T-helper 2 cell treated with Interferon-gamma antibody and Interleukin-4, amounts not matched to agents 100 ng/mL and 5 ng/mL, for 36 hours (primary cell): ENCODE results near the gene NRM. TPM values are rescaled to one million over a fixed set of nuclear protein-coding genes. Genes with fewer than 3 reads are reported as not detected.

Source experiments
- intact Hi-C: fragments of 100-400 bp; cut with micrococcal nuclease; formaldehyde crosslinking; loops from one replicate; pipeline ENCODE4 v1.15.1; 2023
- total RNA-seq: library from RNA; stranded (reverse); gene quantifications from 2 replicates; pipeline ENCODE4 v1.2.3, GENCODE V29; 2022

Gene NRM
- total RNA-seq, 1 donor from 2014 or later, result 33.5 TPM

DNA sequence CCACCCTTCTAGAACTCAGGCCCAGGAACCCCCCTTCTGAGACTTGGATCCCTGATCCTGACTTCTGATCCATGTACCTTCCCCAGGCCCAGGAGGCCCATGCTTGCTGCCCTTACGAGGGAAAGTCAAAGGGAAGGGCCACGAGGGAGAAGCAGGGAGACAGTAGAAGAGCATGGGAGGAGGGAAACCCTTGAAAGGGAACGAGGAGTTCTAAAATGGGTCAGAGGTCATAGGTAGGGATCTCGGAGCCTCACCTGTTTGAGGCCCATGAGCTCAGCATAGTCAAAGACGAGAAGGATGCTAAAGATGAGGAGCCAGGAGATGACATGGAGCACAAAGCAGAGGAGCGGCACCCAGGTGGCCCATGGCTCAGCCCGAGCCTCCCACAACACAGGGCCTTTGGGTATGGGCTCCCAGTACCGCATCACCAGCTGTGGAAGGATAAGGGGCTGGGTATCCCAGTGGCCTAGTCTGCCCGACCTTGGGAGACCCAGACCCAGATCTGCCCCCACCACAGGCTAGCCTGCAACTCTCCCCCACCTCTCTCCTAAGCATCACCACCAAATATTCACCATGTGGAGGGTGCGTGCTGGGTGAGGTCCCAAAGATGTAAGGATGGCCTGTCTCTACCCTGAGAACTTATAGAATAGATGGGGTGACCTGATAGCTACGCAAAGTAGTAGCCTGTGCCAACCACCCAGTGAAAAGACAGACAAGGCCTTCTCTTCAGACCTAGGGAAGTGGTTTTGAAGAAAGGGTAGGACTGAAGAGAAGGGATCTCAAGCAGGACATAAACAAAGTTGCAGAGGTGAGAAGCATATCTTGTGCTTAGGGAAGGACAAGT lies 1.5 kb downstream of the NRM start:
- intact Hi-C loops, result loop anchor here (10.0 kb wide), 1 partner anchor 466 kb away; the partner anchor contains the start of genes CCHCR1 and TCF19

DNA sequence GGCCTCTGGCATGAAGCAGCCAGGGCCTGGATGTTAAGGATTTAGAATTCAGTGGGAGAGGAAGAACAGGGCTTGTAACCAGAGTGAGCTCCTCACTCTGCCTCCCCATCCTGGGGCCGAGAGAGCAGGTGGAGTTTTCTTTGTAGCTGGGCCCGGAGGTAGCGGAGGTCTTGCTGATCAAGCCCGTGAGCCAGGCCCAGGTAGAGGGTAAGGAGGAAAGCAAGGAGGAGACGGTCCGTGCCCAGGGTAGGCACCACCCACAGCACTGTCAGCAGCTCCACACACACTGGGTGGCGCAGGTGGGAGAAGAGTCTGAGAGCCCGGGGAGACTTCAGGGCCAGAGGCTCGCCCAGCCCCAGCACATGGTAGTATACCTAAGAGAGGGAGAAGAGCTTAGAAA lies 2.2 kb downstream of the NRM start:
- intact Hi-C loops, result loop anchor here (10.0 kb wide), 1 partner anchor 466 kb away; the partner anchor contains the start of genes CCHCR1 and TCF19

DNA sequence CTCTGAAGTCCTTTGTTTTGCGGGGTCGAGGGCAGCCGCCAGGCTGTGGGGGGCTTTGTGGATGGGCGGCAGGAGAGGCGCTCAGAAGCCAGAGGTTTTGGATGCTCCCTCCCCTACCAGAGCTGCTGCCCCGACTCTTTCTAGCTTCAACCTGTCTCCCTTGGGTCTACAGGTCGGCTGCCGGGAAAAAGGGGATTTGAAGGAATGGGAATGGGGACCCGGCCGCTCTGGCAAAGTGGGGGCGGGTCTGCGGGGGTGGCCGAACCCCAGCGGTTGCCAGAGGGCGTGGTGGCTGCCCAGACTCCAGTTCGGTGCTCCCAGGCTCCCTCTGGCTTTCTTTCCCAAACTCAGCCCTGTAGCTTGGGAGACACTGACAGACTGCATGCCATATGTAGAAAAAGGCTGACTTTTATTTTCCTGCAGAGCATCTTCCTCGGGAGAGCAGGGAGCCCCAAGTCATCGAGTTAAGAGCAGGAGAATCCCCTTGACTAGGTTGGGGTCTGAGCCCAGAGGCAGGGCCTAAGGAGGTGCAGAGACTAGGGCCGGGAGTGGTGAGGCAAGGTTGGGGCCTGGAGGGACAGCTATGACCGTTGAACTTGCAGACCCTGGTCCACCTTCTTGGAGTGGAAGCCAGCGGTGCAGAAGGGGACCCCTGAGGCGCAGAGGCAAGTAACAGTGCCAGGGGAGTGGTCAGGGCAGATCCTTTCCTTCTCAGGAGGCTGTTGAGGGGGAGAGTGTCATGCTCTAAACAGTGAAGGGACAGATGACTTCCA lies 2.9 kb downstream of the NRM start:
- intact Hi-C loops, result loop anchor here (1.0 to 10.0 kb wide), 2 partner anchors 29 to 467 kb away; partner anchors contain the start of genes CCHCR1, MDC1 and TCF19

DNA sequence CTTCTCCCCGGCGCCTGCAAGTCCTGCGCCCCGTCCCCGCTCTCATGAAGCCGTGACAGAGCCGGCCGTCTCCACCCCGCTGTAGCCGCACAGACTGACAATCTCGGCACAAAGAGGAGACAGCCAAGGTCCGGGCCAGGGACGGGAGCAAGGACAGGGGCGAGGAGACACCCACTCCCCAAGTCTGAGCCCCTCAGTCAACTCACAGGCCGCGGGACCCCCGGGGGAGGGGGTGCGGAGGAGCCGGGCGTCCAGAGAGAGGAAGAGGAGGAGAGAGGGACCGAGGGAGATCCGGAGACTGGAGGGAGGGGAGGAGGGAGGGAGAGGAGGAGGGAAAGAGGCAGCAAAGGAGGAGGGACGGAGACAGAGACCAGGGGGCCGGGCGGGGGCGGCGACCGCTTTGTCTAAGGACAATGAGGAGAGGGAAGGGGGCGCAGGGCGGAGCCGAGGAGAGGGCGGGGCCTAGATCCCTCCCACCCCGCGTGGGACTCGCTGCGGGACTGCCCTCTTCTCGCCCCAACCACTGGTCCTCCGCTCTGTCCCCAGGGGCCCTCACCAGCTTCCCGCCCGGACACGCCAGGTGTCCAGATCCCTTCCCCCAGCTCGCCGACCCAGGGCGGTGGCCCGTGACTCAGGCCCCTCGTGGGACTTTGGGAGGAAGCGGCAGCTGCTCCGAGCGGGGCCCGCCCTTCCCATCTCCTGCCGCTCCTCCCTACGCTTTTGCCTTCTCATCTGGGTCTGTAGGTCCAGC lies 3.7 kb downstream of the NRM start:
- intact Hi-C loops, result loop anchor here (1.0 to 10.0 kb wide), 2 partner anchors 30 to 468 kb away; partner anchors contain the start of genes CCHCR1, MDC1 and TCF19

GRCh38 chr6:30686009-30686907 lies 4.5 kb downstream of the NRM start, which contains the start of gene PPP1R18:
Gene PPP1R18 (minus strand): TSS chr6:30686645. CDS start chr6:30686018, 627 bp downstream.
- intact Hi-C loops, result loop anchor here (10.0 kb wide), 1 partner anchor 469 kb away; the partner anchor contains the start of genes CCHCR1 and TCF19

GRCh38 chr6:30685157-30686008 lies 5.4 kb downstream of the NRM start:
- intact Hi-C loops, result loop anchor here (10.0 kb wide), 1 partner anchor 469 kb away; the partner anchor contains the start of genes CCHCR1 and TCF19

DNA sequence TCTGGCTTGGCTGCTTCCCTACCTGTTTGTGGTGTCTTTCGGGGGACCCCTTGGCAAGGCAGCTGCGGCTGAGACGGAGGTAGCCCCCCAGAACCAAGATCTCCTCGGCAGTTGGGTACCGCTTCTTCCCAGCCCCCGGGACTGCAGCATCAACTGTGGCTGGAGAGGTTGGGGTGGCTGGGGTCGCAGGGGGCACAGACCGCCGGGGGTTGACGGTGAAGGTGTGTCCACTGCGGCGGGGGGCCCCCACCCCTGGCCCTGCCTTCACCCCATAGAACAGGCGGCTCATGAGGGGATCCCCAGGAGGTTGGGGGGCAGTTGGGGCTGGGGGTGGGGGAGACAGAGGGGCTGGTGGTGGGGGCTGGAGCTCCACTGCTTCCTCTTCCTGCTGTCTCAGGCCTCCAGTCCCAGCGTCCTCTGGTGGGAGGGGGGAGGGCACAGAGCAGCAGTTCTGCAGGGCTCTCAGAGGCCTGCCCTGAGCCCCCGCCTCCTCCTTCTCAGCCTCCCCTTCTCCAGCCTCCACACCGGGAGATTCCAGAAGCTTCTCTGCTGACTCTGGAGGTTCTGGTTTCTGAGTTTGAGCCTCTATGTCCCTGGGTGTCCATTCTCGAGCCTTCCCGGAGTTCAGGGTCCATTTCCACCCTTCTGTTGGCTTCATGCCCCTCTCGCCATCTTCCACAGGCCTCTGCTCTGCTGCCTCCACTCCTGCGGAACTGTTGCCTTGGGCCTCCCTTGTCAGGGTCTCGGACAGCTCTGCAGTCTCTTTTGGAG lies 6.2 kb downstream of the NRM start:
- intact Hi-C loops, result loop anchor here (10.0 kb wide), 1 partner anchor 470 kb away; the partner anchor contains the start of genes CCHCR1 and TCF19

DNA sequence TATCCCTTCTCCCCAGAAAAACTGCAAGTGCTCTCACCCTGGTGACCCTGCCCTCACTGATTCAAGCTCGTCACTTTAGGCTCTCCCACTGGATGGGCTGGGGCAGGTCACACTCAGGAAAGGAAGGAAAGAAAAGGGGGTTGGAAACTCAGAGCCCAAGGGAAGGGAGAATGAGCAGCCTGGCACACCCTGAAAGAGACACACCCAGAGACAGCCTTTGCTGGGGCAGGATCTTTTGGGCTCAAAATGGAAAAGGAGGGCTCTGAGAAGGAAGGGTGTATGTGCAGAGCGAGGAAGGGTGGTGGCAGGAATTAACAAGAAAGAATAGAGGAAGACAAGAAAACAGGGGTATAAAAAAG lies 6.8 kb downstream of the NRM start:
- intact Hi-C loops, result loop anchor here (2.0 to 10.0 kb wide), 4 partner anchors 37 to 471 kb away; partner anchors contain the start of genes C6orf136, CCHCR1, HLA-E and MRPS18B

DNA sequence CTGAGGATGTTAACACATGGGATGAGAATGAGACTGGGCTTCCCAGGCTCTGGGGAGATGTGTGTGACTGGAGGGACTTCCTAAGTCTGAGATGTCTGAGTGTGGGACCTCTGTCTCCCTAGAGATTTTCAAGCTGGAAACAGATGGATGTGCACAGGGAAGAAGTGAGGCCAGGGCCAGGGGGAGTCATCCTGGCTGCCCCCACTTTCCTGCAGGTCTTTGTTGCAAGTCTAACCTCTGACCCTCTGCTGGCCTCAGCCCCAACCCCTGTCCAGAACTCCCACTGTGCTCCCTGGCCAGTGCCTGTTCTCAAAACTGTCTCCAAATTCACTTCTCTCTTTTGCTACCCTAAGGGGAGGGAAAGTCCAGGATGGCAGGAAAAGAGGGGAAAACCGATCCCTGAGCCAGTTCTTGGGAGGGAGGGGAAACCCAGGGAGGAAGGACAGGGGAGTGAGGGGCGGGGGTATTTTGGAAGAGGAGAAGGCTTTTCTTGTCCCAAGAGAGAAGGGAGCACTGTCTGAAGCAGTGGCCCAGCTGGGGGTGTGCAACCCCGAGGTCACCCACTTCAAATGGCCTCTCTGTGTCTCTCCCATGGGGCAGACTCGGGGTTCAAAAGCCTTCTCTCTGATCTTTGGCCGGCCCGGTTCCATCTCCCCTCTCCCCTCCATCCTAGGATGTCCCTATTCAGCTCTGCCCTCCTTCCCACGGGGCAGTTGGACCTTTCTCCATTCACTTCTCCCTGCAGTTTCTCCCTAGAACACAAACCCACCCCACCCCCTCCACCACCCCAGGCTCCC lies 7.4 kb downstream of the NRM start:
- intact Hi-C loops, result loop anchor here (2.0 to 10.0 kb wide), 4 partner anchors 37 to 471 kb away; partner anchors contain the start of genes C6orf136, CCHCR1, HLA-E and MRPS18B

DNA sequence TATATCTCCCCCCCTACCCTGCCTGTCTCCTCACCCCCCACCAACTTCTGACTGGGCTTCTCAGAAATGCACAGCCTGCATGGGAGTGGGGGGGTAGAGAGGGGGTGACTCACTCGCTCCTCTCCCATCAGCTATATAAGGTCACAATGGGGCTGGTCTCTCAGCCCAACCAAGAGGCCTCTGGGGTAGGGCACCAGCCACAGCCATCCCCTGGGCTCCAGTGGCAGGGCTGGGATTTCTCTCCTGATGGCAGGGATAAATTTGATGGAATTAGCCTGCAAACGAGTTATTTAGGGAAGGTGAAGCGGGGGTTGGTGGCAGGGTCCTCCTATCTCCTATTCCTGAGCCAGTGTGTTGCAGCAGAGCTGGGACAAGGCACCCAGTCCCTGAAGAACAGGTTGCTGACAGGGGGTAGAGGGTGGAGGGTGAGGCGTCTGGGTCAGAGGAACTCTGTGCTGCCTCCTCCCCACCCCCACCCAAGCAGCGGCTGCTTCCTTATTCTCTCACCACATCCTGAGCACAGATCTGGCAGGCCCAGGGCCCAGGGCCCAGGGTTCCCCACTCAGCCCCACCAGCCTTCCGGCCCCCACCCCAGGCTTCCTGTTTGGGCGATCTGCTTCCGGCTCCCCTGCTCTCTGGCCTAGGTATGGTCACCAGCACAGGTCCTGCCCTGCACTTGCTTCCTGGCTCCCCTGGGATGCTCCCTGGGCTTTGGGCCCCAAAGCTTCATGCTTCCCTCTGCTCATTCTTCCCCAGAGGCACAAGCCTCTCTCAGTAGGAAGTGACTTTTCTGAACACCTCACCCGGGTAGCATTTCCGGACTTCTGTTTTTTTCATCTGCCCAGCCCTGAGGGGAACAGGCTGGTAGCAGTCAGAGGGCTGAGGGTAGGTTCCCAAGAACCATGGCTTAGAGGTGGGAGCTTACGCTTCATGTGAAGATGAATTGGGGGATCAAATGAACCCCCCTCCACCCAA lies 8.4 kb downstream of the NRM start:
- intact Hi-C loops, result loop anchor here (1.0 to 10.0 kb wide), 6 partner anchors 35 to 472 kb away; partner anchors contain the start of genes C6orf136, CCHCR1, HLA-E and MDC1

GRCh38 chr6:30681766-30682142 lies 9.0 kb downstream of the NRM start:
- intact Hi-C loops, result loop anchor here (1.0 to 10.0 kb wide), 6 partner anchors 35 to 473 kb away; partner anchors contain the start of genes C6orf136, CCHCR1, HLA-E and MDC1

GRCh38 chr6:30679765-30680535 lies 10.8 kb downstream of the NRM start:
- intact Hi-C loops, result loop anchor here (1.0 to 10.0 kb wide), 4 partner anchors 42 to 475 kb away; partner anchors contain the start of genes CCHCR1, TCF19 and VARS2

- intact Hi-C loops, result loop anchor here (1.0 to 10.0 kb wide), 3 partner anchors 43 to 236 kb away; partner anchors contain the start of gene VARS2
Measured at GRCh38 chr6:30678964-30679726, 11.6 kb downstream of the NRM start.
